Ishikawa (cell line): ENCODE data around the gene ARHGEF10L.
A peak's percentile ranks its signal among the peaks of the same experiment; 100 is the strongest.

Experiments
- CEBPB ChIP-seq: IDR thresholded peaks from 2 replicates; pipeline ENCODE4 v1.6.1; 2012
- CREB1 ChIP-seq: IDR thresholded peaks from 2 replicates; pipeline ENCODE4 v1.6.1; 2012; ENCODE audit warnings: low read depth
- EGR1 ChIP-seq: IDR thresholded peaks from 2 replicates; pipeline ENCODE4 v1.6.1; 2012
- EP300 ChIP-seq: IDR thresholded peaks from 2 replicates; pipeline ENCODE4 v1.6.1; 2012; ENCODE audit warnings: borderline replicate concordance
- FOXM1 ChIP-seq: IDR thresholded peaks from 2 replicates; pipeline ENCODE4 v1.6.1; 2012; ENCODE audit warnings: low read depth, borderline replicate concordance
- MAX ChIP-seq: IDR thresholded peaks from 2 replicates; pipeline ENCODE4 v1.6.1; 2012
- NFIC ChIP-seq: IDR thresholded peaks from 2 replicates; pipeline ENCODE4 v1.6.1; 2012
- RAD21 ChIP-seq: IDR thresholded peaks from 2 replicates; pipeline ENCODE4 v1.6.1; 2012; ENCODE audit warnings: low read depth
- REST ChIP-seq: IDR thresholded peaks from 2 replicates; pipeline ENCODE4 v1.6.1; 2012; ENCODE audit warnings: low read depth, mild to moderate bottlenecking
- TAF1 ChIP-seq: IDR thresholded peaks from 2 replicates; pipeline ENCODE4 v1.6.1; 2012; ENCODE audit warnings: low read depth, mild to moderate bottlenecking
- TCF12 ChIP-seq: IDR thresholded peaks from 2 replicates; pipeline ENCODE4 v1.6.1; 2012; ENCODE audit warnings: low read depth
- TEAD4 ChIP-seq: IDR thresholded peaks from 2 replicates; pipeline ENCODE4 v1.6.1; 2012
- USF1 ChIP-seq: IDR thresholded peaks from 2 replicates; pipeline ENCODE4 v1.6.1; 2012
- YY1 ChIP-seq: IDR thresholded peaks from 2 replicates; pipeline ENCODE4 v1.6.1; 2012; ENCODE audit warnings: low read depth
- ZBTB7A ChIP-seq: IDR thresholded peaks from 2 replicates; pipeline ENCODE4 v1.6.1; 2012; ENCODE audit warnings: low read depth

Gene ARHGEF10L

GRCh38 chr1:17606826-17607440 lies 67.4 kb downstream of the ARHGEF10L start:
- TF ChIP-seq RAD21 (peak; percentile 98), USF1 (no peak)

GRCh38 chr1:17607644-17608581 lies 68.4 kb downstream of the ARHGEF10L start:
- TF ChIP-seq REST: no peak
- no peak for TF ChIP-seq TAF1
- no peak for TF ChIP-seq FOXM1
- TF ChIP-seq CEBPB: no peak
- no peak for TF ChIP-seq TCF12
- no peak for TF ChIP-seq NFIC
- TF ChIP-seq CREB1: no peak
- TF ChIP-seq YY1: no peak
- TF ChIP-seq RAD21: no peak
- TF ChIP-seq ZBTB7A: no peak
- no peak for TF ChIP-seq EP300
- no peak for TF ChIP-seq USF1
- TF ChIP-seq TEAD4: no peak
- no peak for TF ChIP-seq EGR1
- TF ChIP-seq MAX: no peak

GRCh38 chr1:17609529-17609928 lies 70.0 kb downstream of the ARHGEF10L start:
- no peak for TF ChIP-seq TCF12
- TF ChIP-seq CEBPB: no peak
- TF ChIP-seq TEAD4: no peak
- TF ChIP-seq EGR1: no peak
- TF ChIP-seq ZBTB7A: no peak
- no peak for TF ChIP-seq REST
- no peak for TF ChIP-seq TAF1
- TF ChIP-seq RAD21: no peak
- no peak for TF ChIP-seq CREB1
- no peak for TF ChIP-seq MAX
- no peak for TF ChIP-seq USF1
- no peak for TF ChIP-seq YY1
- TF ChIP-seq NFIC: no peak

GRCh38 chr1:17610085-17610484 lies 70.6 kb downstream of the ARHGEF10L start:
- TF ChIP-seq ZBTB7A (0 out of 2 replicates have a peak, but pooled peaks have one; percentile 28), TEAD4 (no peak)

- no peak for TF ChIP-seq TCF12
- TF ChIP-seq RAD21: no peak
- TF ChIP-seq USF1: no peak
- TF ChIP-seq ZBTB7A: no peak
- TF ChIP-seq EGR1: no peak
- no peak for TF ChIP-seq NFIC
- TF ChIP-seq REST: no peak
- no peak for TF ChIP-seq YY1
- TF ChIP-seq FOXM1: no peak
- no peak for TF ChIP-seq MAX
- TF ChIP-seq TAF1: no peak
- no peak for TF ChIP-seq EP300
These were observed 71.2 kb downstream of the ARHGEF10L start for GRCh38 chr1:17610713-17611112.
